HL-60 (cell line): ENCODE data around the gene ZFHX3.

Source experiments
- POLR2AphosphoS5 ChIP-seq: IDR thresholded peaks from 2 replicates; pipeline ENCODE4 v1.6.1; 2012; ENCODE audit warnings: low read depth
- REST ChIP-seq: IDR thresholded peaks from 2 replicates; pipeline ENCODE4 v1.6.1; 2012; ENCODE audit warnings: low read depth; ENCODE audit not compliant: insufficient replicate concordance
- TF ChIP-seq, protein P1 (sequence below): IDR thresholded peaks from one replicate; pipeline ENCODE4 v1.5.1; 2011; ENCODE audit warnings: low read length, control low read depth, inconsistent platforms; ENCODE audit not compliant: insufficient read depth

GRCh38 chr16:72827866-72828265 is 220.1 kb downstream of the ZFHX3 start:
- TF ChIP-seq, protein P1, sequence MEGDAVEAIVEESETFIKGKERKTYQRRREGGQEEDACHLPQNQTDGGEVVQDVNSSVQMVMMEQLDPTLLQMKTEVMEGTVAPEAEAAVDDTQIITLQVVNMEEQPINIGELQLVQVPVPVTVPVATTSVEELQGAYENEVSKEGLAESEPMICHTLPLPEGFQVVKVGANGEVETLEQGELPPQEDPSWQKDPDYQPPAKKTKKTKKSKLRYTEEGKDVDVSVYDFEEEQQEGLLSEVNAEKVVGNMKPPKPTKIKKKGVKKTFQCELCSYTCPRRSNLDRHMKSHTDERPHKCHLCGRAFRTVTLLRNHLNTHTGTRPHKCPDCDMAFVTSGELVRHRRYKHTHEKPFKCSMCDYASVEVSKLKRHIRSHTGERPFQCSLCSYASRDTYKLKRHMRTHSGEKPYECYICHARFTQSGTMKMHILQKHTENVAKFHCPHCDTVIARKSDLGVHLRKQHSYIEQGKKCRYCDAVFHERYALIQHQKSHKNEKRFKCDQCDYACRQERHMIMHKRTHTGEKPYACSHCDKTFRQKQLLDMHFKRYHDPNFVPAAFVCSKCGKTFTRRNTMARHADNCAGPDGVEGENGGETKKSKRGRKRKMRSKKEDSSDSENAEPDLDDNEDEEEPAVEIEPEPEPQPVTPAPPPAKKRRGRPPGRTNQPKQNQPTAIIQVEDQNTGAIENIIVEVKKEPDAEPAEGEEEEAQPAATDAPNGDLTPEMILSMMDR, result no peak
- TF ChIP-seq POLR2AphosphoS5 (no peak), REST (no peak)
